ENCODE data around the gene LAG3. TPM values are rescaled to one million over a fixed set of nuclear protein-coding genes. Genes with fewer than 3 reads are reported as not detected.

Gene LAG3
- total and polyA plus RNA-seq, 2 donors (not counting 1 experiment from before 2014, with no cell fraction given) = 0.17 TPM

DNA sequence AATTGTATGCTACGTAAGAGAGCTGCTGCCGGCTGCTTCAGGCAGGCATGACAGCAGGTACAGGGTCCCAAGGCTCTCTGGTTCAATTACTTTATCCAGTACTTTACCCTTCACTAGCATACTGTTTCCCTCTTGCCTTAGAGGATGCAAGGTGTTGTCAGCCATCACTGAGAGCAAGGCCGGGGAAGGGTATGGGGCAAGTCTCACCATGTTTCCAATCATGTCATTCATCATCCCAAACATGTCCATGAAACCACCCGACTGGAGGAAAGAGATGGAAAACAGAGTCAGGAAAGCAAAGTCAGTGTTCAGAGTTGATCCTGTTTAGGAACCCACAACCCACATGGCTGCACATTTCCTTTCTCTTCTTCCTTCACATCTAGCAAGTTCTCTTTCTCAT is 21.8 kb upstream of the LAG3 start:
- Histone ChIP-seq H3K9ac (ENCODE audit: insufficient read depth, low read length) (no peak overlapping the region), H4K20me1 (ENCODE audit: control insufficient read depth, extremely low read depth, insufficient read depth, low read length) (no peaks in the 10 kb centered on the region), H3K27ac (ENCODE audit: insufficient read depth, low read length) (no peak overlapping the region), H3K27me3 (ENCODE audit: control insufficient read depth, insufficient read depth, low read length) (no peaks in the 10 kb centered on the region), H3K4me1 (ENCODE audit: control insufficient read depth, extremely low read depth, insufficient read depth, low read length) (peaks cover 13% of the 10 kb centered on the region), H3K79me2 (ENCODE audit: control insufficient read depth, insufficient read depth, low read length) (peaks cover 26% of the 10 kb centered on the region), H2AFZ (ENCODE audit: low read length) (no peak overlapping the region), H3K36me3 (ENCODE audit: control insufficient read depth, insufficient read depth, low read length) (peaks cover 33% of the 10 kb centered on the region), H3K4me3 (replicated peaks in 1 of 4; ENCODE audit: control extremely low read depth in 1 of 4, insufficient read depth in 1 of 4, low read depth in 3 of 4, low read length in 4 of 4) (no peak overlapping the region), H3K4me2 (ENCODE audit: extremely low read depth, insufficient read depth, low read length) (no peak overlapping the region), H3K9me3 (ENCODE audit: control insufficient read depth, insufficient read depth, low read depth, low read length) (no peaks in the 10 kb centered on the region)
- DNase-seq (ENCODE audit: low read depth in 2 of 2) = no peak
- TF ChIP-seq EZH2 (IDR thresholded peaks at IDR 0.05; ENCODE audit: low read length, missing control alignments) = no peak
- TF ChIP-seq, protein P1, sequence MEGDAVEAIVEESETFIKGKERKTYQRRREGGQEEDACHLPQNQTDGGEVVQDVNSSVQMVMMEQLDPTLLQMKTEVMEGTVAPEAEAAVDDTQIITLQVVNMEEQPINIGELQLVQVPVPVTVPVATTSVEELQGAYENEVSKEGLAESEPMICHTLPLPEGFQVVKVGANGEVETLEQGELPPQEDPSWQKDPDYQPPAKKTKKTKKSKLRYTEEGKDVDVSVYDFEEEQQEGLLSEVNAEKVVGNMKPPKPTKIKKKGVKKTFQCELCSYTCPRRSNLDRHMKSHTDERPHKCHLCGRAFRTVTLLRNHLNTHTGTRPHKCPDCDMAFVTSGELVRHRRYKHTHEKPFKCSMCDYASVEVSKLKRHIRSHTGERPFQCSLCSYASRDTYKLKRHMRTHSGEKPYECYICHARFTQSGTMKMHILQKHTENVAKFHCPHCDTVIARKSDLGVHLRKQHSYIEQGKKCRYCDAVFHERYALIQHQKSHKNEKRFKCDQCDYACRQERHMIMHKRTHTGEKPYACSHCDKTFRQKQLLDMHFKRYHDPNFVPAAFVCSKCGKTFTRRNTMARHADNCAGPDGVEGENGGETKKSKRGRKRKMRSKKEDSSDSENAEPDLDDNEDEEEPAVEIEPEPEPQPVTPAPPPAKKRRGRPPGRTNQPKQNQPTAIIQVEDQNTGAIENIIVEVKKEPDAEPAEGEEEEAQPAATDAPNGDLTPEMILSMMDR (conservative IDR thresholded peaks at IDR 0.05 in 1 of 2, IDR thresholded peaks at IDR 0.05 in 1 of 2; ENCODE audit: low read depth in 1 of 2, low read length in 2 of 2) = no peak

DNA sequence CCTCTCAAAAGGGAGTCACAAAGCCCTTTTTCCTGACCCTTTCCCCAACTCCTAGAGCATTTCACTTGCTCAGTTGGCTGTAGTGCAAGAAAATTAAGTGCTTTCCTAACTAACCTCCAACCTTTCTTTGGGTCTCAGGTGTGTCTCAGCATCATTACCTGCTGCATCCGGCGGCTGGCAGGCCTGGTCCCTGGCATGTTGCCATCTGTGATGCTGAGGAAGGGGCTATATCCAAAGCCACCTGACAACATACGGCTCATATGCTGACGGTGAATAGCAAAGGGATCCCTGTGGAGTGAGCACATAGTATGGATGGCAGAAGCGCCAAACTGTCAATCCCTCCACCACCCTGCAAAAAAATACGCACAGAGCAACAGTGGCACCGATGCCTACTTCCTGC is 20.6 kb upstream of the LAG3 start:
- H4K20me1 ChIP-seq (ENCODE audit: control insufficient read depth, extremely low read depth, insufficient read depth, low read length) = no peaks in the 10 kb centered on the region

DNA sequence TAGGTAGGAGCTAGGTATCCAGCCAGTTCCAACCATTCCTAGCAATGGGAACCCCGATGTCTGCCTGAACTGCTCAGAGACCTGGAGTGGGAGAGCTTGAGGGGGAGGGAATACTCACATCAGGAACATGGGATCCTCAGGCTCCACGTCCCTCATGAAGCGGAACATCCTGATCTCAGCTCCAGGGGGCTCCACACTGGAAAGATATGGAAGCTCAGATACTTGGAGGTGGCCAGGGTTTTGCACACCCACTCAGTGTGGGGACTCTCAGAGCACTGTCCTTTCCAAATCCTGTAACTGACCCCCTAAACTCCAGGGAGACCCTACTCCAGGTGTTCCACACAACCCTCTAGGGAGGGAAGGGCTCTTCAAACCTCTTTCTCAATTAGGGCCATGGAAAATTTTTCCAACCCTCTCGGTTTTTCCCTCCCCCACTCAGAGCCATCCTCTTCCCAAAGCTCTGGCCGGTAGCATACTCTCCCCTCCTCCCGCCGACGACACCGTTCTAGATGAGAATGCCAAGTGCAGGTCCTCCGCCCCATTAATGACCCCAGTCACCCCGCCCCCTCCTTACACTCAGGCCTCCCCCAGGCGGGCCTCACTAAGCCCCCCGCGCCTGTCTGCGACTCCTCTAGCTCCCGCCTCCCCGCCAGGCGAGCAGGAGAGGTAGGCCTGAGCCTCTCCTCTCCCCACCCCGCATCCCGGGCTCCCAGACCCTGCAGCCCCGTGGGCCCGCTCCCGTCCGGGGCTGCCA is 20.0 kb upstream of the LAG3 start:
- H3K36me3 ChIP-seq (ENCODE audit: control insufficient read depth, insufficient read depth, low read length) = peaks cover 29% of the 10 kb centered on the region
- H3K9ac ChIP-seq (ENCODE audit: insufficient read depth, low read length) = peak overlapping the region; percentile 95
- no peaks in the 10 kb centered on the region for H4K20me1 ChIP-seq (ENCODE audit: control insufficient read depth, extremely low read depth, insufficient read depth, low read length)
- H3K4me2 ChIP-seq (ENCODE audit: extremely low read depth, insufficient read depth, low read length) = peak overlapping the region; percentile 96
- peaks cover 13% of the 10 kb centered on the region for H3K4me1 ChIP-seq (ENCODE audit: control insufficient read depth, extremely low read depth, insufficient read depth, low read length)
- H3K4me3 ChIP-seq (replicated peaks in 1 of 4; ENCODE audit: control extremely low read depth in 1 of 4, insufficient read depth in 1 of 4, low read depth in 3 of 4, low read length in 4 of 4) = peak overlapping the region; percentile 60 to 95 (median 85)
- no peaks in the 10 kb centered on the region for H3K27me3 ChIP-seq (ENCODE audit: control insufficient read depth, insufficient read depth, low read length)
- no peak overlapping the region for H2AFZ ChIP-seq (ENCODE audit: low read length)
- TF ChIP-seq EZH2 (IDR thresholded peaks at IDR 0.05; ENCODE audit: low read length, missing control alignments) = no peak
- TF ChIP-seq, protein P1 (conservative IDR thresholded peaks at IDR 0.05 in 1 of 2, IDR thresholded peaks at IDR 0.05 in 1 of 2; ENCODE audit: low read depth in 1 of 2, low read length in 2 of 2) = peak; percentile 38 to 65
- H3K9me3 ChIP-seq (ENCODE audit: control insufficient read depth, insufficient read depth, low read depth, low read length) = no peaks in the 10 kb centered on the region
- peaks cover 26% of the 10 kb centered on the region for H3K79me2 ChIP-seq (ENCODE audit: control insufficient read depth, insufficient read depth, low read length)
- peak; percentile 60 to 61 for DNase-seq (ENCODE audit: low read depth in 2 of 2)
- peak overlapping the region; percentile 99 for H3K27ac ChIP-seq (ENCODE audit: insufficient read depth, low read length)

More for the DNA sequence above, 20.6 kb upstream of the LAG3 start:
- H3K4me1 ChIP-seq (ENCODE audit: control insufficient read depth, extremely low read depth, insufficient read depth, low read length) = peaks cover 13% of the 10 kb centered on the region
- DNase-seq (ENCODE audit: low read depth in 2 of 2) = no peak
- H3K36me3 ChIP-seq (ENCODE audit: control insufficient read depth, insufficient read depth, low read length) = peaks cover 30% of the 10 kb centered on the region
- H3K27ac ChIP-seq (ENCODE audit: insufficient read depth, low read length) = peak overlapping the region; percentile 99
- peak overlapping the region; percentile 96 for H3K4me2 ChIP-seq (ENCODE audit: extremely low read depth, insufficient read depth, low read length)
- no peaks in the 10 kb centered on the region for H3K9me3 ChIP-seq (ENCODE audit: control insufficient read depth, insufficient read depth, low read depth, low read length)
- H3K27me3 ChIP-seq (ENCODE audit: control insufficient read depth, insufficient read depth, low read length) = no peaks in the 10 kb centered on the region
- H2AFZ ChIP-seq (ENCODE audit: low read length) = no peak overlapping the region
- H3K79me2 ChIP-seq (ENCODE audit: control insufficient read depth, insufficient read depth, low read length) = peaks cover 26% of the 10 kb centered on the region
- peak overlapping the region; percentile 32 for H3K9ac ChIP-seq (ENCODE audit: insufficient read depth, low read length)
- TF ChIP-seq, protein P1 (conservative IDR thresholded peaks at IDR 0.05 in 1 of 2, IDR thresholded peaks at IDR 0.05 in 1 of 2; ENCODE audit: low read depth in 1 of 2, low read length in 2 of 2) = no peak
- TF ChIP-seq EZH2 (IDR thresholded peaks at IDR 0.05; ENCODE audit: low read length, missing control alignments) = no peak
- peak overlapping the region; percentile 60 to 95 (median 85) for H3K4me3 ChIP-seq (replicated peaks in 1 of 4; ENCODE audit: control extremely low read depth in 1 of 4, insufficient read depth in 1 of 4, low read depth in 3 of 4, low read length in 4 of 4)
